Measurements from ENCODE around the gene ZNRF3. TPM values are rescaled to one million over a fixed set of nuclear protein-coding genes. Genes with fewer than 3 reads are reported as not detected.

ZNRF3 gene
- total and polyA plus RNA-seq, 2 experiments from 2014 or later, result 11.1 to 32.2 TPM

DNA sequence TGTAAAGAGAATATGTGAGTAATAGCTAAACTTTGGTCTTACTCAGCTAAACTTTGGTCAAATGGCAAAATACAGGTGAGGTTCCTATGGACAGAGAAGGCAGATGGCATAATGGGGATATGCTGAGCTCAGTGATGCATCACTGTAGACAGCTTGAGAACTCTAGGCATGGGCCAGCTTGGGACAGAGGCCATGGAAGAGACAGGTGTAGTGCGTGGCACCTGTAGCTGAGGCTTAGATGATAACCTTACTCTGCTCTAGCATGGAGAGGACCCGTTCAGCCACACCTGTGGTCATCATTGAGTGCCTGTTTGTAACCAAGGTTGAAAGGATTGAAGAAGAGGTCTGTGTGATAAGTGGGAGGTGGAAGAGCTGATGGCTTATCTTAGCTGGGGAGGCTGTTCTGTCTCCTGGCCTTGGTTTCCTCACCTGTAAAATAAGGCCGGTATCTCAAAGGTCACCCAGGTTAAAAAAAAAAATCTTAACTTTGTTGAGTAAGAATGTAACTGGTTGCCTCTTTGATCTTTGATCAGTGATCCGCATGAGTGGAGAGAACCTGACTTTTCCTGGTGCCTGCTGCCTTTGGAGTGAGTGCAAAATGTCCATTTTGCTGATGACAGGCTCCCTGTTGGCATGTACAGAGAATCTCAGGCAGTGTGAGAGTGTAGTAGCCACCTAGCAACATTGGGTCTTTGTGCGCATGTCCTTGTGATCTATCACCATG, 48.6 kb downstream of the ZNRF3 start:
- Histone ChIP-seq H4K20me1 (replicated peaks; ENCODE audit: insufficient read depth) (peaks cover 46% of the 10 kb centered on the region), H3K27me3 (ENCODE audit: insufficient read depth) (no peaks in the 10 kb centered on the region), H3K4me3 (no peak overlapping the region), H3K4me2 (no peak overlapping the region), H3K27ac (ENCODE audit: low read depth) (no peak overlapping the region), H3K4me1 (ENCODE audit: insufficient read depth) (peaks cover 33% of the 10 kb centered on the region), H2AFZ (no peak overlapping the region), H3K36me3 (ENCODE audit: insufficient read depth) (no peaks in the 10 kb centered on the region), H3F3A (replicated peaks; ENCODE audit: low read depth) (no peaks in the 10 kb centered on the region), H3K9me2 (ENCODE audit: insufficient read depth) (0 out of 2 replicates have a peak, but pooled peaks cover 2% of the 10 kb centered on the region), H3K79me2 (replicated peaks; ENCODE audit: insufficient read depth) (peaks cover 97% of the 10 kb centered on the region)
- H3K36me3 Mint-ChIP-seq (ENCODE audit: low read depth), result no peaks in the 10 kb centered on the region
- H3K27ac Mint-ChIP-seq, result no peak overlapping the region
- no peak overlapping the region for H3K4me3 Mint-ChIP-seq
- H3K27me3 Mint-ChIP-seq (ENCODE audit: insufficient read depth, low read depth, poor library complexity), result no peaks in the 10 kb centered on the region
- ATAC-seq (no peak), DNase-seq (ENCODE audit: low spot score) (no peak)
- TF ChIP-seq CREB1 (CRISPR knock-in tag; IDR thresholded peaks at IDR 0.05; ENCODE audit: low read depth), result no peak
- no peak for TF ChIP-seq REST (IDR thresholded peaks at IDR 0.05; ENCODE audit: unreplicated experiment)
- no peak for TF ChIP-seq NANOG (IDR thresholded peaks at IDR 0.05; ENCODE audit: borderline replicate concordance)
- TF ChIP-seq ZNF114 (CRISPR knock-in tag; IDR thresholded peaks at IDR 0.05), result no peak
- TF ChIP-seq ZNF331 (CRISPR knock-in tag; IDR thresholded peaks at IDR 0.05; ENCODE audit: low read depth), result no peak
- no peak for TF ChIP-seq EZH2 (IDR thresholded peaks at IDR 0.05; ENCODE audit: low read depth, unreplicated experiment)
- no peak for TF ChIP-seq STAT1 (IDR thresholded peaks at IDR 0.05; ENCODE audit: unreplicated experiment)
- TF ChIP-seq, protein P1, sequence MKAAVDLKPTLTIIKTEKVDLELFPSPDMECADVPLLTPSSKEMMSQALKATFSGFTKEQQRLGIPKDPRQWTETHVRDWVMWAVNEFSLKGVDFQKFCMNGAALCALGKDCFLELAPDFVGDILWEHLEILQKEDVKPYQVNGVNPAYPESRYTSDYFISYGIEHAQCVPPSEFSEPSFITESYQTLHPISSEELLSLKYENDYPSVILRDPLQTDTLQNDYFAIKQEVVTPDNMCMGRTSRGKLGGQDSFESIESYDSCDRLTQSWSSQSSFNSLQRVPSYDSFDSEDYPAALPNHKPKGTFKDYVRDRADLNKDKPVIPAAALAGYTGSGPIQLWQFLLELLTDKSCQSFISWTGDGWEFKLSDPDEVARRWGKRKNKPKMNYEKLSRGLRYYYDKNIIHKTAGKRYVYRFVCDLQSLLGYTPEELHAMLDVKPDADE (IDR thresholded peaks at IDR 0.05), result no peak
- no peak for TF ChIP-seq POLR2AphosphoS5 (IDR thresholded peaks at IDR 0.05; ENCODE audit: low read depth)
- TF ChIP-seq, protein P2, sequence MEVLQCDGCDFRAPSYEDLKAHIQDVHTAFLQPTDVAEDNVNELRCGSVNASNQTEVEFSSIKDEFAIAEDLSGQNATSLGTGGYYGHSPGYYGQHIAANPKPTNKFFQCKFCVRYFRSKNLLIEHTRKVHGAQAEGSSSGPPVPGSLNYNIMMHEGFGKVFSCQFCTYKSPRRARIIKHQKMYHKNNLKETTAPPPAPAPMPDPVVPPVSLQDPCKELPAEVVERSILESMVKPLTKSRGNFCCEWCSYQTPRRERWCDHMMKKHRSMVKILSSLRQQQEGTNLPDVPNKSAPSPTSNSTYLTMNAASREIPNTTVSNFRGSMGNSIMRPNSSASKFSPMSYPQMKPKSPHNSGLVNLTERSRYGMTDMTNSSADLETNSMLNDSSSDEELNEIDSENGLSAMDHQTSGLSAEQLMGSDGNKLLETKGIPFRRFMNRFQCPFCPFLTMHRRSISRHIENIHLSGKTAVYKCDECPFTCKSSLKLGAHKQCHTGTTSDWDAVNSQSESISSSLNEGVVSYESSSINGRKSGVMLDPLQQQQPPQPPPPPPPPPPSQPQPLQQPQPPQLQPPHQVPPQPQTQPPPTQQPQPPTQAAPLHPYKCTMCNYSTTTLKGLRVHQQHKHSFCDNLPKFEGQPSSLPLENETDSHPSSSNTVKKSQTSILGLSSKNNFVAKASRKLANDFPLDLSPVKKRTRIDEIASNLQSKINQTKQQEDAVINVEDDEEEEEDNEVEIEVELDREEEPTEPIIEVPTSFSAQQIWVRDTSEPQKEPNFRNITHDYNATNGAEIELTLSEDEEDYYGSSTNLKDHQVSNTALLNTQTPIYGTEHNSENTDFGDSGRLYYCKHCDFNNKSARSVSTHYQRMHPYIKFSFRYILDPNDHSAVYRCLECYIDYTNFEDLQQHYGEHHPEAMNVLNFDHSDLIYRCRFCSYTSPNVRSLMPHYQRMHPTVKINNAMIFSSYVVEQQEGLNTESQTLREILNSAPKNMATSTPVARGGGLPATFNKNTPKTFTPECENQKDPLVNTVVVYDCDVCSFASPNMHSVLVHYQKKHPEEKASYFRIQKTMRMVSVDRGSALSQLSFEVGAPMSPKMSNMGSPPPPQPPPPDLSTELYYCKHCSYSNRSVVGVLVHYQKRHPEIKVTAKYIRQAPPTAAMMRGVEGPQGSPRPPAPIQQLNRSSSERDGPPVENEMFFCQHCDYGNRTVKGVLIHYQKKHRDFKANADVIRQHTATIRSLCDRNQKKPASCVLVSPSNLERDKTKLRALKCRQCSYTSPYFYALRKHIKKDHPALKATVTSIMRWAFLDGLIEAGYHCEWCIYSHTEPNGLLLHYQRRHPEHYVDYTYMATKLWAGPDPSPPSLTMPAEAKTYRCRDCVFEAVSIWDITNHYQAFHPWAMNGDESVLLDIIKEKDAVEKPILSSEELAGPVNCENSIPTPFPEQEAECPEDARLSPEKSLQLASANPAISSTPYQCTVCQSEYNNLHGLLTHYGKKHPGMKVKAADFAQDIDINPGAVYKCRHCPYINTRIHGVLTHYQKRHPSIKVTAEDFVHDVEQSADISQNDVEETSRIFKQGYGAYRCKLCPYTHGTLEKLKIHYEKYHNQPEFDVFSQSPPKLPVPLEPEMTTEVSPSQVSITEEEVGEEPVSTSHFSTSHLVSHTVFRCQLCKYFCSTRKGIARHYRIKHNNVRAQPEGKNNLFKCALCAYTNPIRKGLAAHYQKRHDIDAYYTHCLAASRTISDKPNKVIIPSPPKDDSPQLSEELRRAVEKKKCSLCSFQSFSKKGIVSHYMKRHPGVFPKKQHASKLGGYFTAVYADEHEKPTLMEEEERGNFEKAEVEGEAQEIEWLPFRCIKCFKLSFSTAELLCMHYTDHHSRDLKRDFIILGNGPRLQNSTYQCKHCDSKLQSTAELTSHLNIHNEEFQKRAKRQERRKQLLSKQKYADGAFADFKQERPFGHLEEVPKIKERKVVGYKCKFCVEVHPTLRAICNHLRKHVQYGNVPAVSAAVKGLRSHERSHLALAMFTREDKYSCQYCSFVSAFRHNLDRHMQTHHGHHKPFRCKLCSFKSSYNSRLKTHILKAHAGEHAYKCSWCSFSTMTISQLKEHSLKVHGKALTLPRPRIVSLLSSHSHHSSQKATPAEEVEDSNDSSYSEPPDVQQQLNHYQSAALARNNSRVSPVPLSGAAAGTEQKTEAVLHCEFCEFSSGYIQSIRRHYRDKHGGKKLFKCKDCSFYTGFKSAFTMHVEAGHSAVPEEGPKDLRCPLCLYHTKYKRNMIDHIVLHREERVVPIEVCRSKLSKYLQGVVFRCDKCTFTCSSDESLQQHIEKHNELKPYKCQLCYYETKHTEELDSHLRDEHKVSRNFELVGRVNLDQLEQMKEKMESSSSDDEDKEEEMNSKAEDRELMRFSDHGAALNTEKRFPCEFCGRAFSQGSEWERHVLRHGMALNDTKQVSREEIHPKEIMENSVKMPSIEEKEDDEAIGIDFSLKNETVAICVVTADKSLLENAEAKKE (CRISPR knock-in tag; IDR thresholded peaks at IDR 0.05), result no peak
- H3K4me1 Mint-ChIP-seq, result peaks cover 57% of the 10 kb centered on the region
- no peaks in the 10 kb centered on the region for H3K9me3 Mint-ChIP-seq
